ENCODE results near the gene PHKG1. TPM values are rescaled to one million over a fixed set of nuclear protein-coding genes. Genes with fewer than 3 reads are reported as not detected.

Gene PHKG1
- total and polyA plus RNA-seq, 2 of the 8 experiments (the other 6 are each of a cell fraction or from before 2014, with no cell fraction given) = 0.03 to 0.61 TPM

- TF ChIP-seq, protein P1, sequence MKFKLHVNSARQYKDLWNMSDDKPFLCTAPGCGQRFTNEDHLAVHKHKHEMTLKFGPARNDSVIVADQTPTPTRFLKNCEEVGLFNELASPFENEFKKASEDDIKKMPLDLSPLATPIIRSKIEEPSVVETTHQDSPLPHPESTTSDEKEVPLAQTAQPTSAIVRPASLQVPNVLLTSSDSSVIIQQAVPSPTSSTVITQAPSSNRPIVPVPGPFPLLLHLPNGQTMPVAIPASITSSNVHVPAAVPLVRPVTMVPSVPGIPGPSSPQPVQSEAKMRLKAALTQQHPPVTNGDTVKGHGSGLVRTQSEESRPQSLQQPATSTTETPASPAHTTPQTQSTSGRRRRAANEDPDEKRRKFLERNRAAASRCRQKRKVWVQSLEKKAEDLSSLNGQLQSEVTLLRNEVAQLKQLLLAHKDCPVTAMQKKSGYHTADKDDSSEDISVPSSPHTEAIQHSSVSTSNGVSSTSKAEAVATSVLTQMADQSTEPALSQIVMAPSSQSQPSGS (IDR thresholded peaks at IDR 0.05; ENCODE audit: low read length) = no peak
- TF ChIP-seq SAP30 (IDR thresholded peaks at IDR 0.05; ENCODE audit: insufficient read depth, insufficient replicate concordance, low read length) (no peak), ATF3 (IDR thresholded peaks at IDR 0.05; ENCODE audit: insufficient read depth, low read depth, low read length) (no peak), EP300 (IDR thresholded peaks at IDR 0.05; ENCODE audit: borderline replicate concordance in 1 of 2, low read depth in 2 of 2, low read length in 2 of 2) (no peak), BACH1 (IDR thresholded peaks at IDR 0.05; ENCODE audit: low read length) (no peak)
These were observed 33.1 kb upstream of the PHKG1 start (continued) for GRCh38 chr7:56125831-56126230.

Data from H1 (cell line).